Endothelial cell of coronary artery (primary cell): ENCODE results near the gene NUP35. TPM values are rescaled to one million over a fixed set of nuclear protein-coding genes. Genes with fewer than 3 reads are reported as not detected.

Experiments used
- total RNA-seq: library from RNA; depleted of rRNA; stranded (reverse); fragments of >200 nt; gene quantifications from 2 replicates; pipeline ENCODE4 v1.2.3, GENCODE V29; 2014

Gene NUP35
- total RNA-seq: 10.7 and 13.6 TPM in 2 replicates

GRCh38 chr2:183124222-183124956, at the start of gene NUP35:
NUP35 (plus strand) TSS chr2:183124443; CDS start chr2:183124458, 15 bp downstream.

GRCh38 chr2:183078464-183079138, 45.6 kb upstream of the NUP35 start, which contains the start of gene DUSP19:
DUSP19 (plus strand) TSS chr2:183078747; CDS start chr2:183078934, 187 bp downstream.

Other genes starting within 250 kb of the NUP35 start
- 117 and 151 TPM in 2 replicates for gene NCKAP1, start 86.0 kb upstream of the NUP35 start, total RNA-seq
- gene DUSP19, start 45.7 kb upstream of the NUP35 start, total RNA-seq: 1.6 and 3.3 TPM in 2 replicates